Pulmonary artery endothelial cell (primary cell): ENCODE data around the gene TBX10. TPM values are rescaled to one million over a fixed set of nuclear protein-coding genes. Genes with fewer than 3 reads are reported as not detected.
"Not testable (repeated sequence)": the region's sequence is repeated elsewhere in the genome, so short reads cannot be mapped to it uniquely, and the experiment has no call there.

Experiments used
- DNase-seq: peaks from one replicate; pipeline ENCODE4 v3.0.0-alpha.2; 2011; ENCODE audit warnings: low read depth, low spot score
- total RNA-seq: library from RNA; depleted of rRNA; stranded (reverse); fragments of >200 nt; gene quantifications from 2 replicates; pipeline ENCODE4 v1.2.3, GENCODE V29; 2014

TBX10 gene
- total RNA-seq, 1 donor from 2014 or later = not detected

- DNase-seq = no peak
Measured at GRCh38 chr11:67664696-67665540, 25.4 kb upstream of the TBX10 start.

- no peak for DNase-seq
Measured at GRCh38 chr11:67664213-67664585, 24.6 kb upstream of the TBX10 start.

- DNase-seq = no peak
Measured at GRCh38 chr11:67663532-67664212, 24.1 kb upstream of the TBX10 start.

- no peak for DNase-seq
Measured at GRCh38 chr11:67662835-67663531, 23.4 kb upstream of the TBX10 start.

- DNase-seq = no peak
Measured at GRCh38 chr11:67662142-67662834, 22.7 kb upstream of the TBX10 start.

GRCh38 chr11:67660752-67661151 lies 21.2 kb upstream of the TBX10 start:
- DNase-seq = not testable (repeated sequence)

GRCh38 chr11:67659651-67660165 lies 20.1 kb upstream of the TBX10 start:
- DNase-seq = not testable (repeated sequence)

GRCh38 chr11:67657300-67657699 lies 17.7 kb upstream of the TBX10 start:
- DNase-seq = no peak

- DNase-seq = no peak
Measured at GRCh38 chr11:67656278-67656922, 16.8 kb upstream of the TBX10 start.

GRCh38 chr11:67654225-67654624 lies 14.7 kb upstream of the TBX10 start:
- DNase-seq = no peak

- DNase-seq = no peak
Measured at GRCh38 chr11:67652965-67653845, 13.6 kb upstream of the TBX10 start.

GRCh38 chr11:67651976-67652781 lies 12.6 kb upstream of the TBX10 start:
- no peak for DNase-seq

- DNase-seq = no peak
Measured at GRCh38 chr11:67649634-67650510, 10.3 kb upstream of the TBX10 start.

GRCh38 chr11:67648796-67649613 lies 9.4 kb upstream of the TBX10 start:
- DNase-seq = no peak

- DNase-seq = no peak
Measured at GRCh38 chr11:67648140-67648795, 8.7 kb upstream of the TBX10 start.

- DNase-seq = no peak
Measured at GRCh38 chr11:67647471-67647870, 7.9 kb upstream of the TBX10 start.
